ENCODE data around the gene KLF18.

GRCh38 chr1:44158871-44159270 is 17.4 kb upstream of the KLF18 start:
- TF ChIP-seq, protein P1, sequence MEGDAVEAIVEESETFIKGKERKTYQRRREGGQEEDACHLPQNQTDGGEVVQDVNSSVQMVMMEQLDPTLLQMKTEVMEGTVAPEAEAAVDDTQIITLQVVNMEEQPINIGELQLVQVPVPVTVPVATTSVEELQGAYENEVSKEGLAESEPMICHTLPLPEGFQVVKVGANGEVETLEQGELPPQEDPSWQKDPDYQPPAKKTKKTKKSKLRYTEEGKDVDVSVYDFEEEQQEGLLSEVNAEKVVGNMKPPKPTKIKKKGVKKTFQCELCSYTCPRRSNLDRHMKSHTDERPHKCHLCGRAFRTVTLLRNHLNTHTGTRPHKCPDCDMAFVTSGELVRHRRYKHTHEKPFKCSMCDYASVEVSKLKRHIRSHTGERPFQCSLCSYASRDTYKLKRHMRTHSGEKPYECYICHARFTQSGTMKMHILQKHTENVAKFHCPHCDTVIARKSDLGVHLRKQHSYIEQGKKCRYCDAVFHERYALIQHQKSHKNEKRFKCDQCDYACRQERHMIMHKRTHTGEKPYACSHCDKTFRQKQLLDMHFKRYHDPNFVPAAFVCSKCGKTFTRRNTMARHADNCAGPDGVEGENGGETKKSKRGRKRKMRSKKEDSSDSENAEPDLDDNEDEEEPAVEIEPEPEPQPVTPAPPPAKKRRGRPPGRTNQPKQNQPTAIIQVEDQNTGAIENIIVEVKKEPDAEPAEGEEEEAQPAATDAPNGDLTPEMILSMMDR (conservative IDR thresholded peaks at IDR 0.05): no peak
- no peak for TF ChIP-seq EZH2 (IDR thresholded peaks at IDR 0.05; ENCODE audit: low read depth)

All from PC-9 (cell line).